ENCODE measurements around the gene PRXL2B. TPM values are rescaled to one million over a fixed set of nuclear protein-coding genes. Genes with fewer than 3 reads are reported as not detected.

The PRXL2B gene
- total RNA-seq, 1 experiment from 2014 or later, result 32.2 TPM

- TF ChIP-seq POLR2A (IDR thresholded peaks at IDR 0.05; ENCODE audit: borderline replicate concordance, extremely low read depth, insufficient read depth, insufficient read length) (no peak), ELF1 (IDR thresholded peaks at IDR 0.05; ENCODE audit: borderline replicate concordance, low read depth) (no peak), CEBPB (IDR thresholded peaks at IDR 0.05; ENCODE audit: low read depth) (no peak), ZFX (IDR thresholded peaks at IDR 0.05) (no peak)
Measured at GRCh38 chr1:2555634-2556276, 30.8 kb upstream of the PRXL2B start (continued).

GRCh38 chr1:2556277-2556677 lies 30.3 kb upstream of the PRXL2B start, which contains the start of gene TNFRSF14:
TNFRSF14 (plus strand) TSS chr1:2556371; CDS start chr1:2556665, 294 bp downstream.
- no peak within 1 kb of the TSS for H3K9ac ChIP-seq (ENCODE audit: low read length)
- H3K79me2 ChIP-seq (ENCODE audit: insufficient read depth, low read length), result no peaks in the 10 kb centered on the region
- ChIA-PET CTCF (no interaction called here), RAD21 (ENCODE audit: low non-redundant PET in 1 of 2, low total read pairs in 2 of 2, uncharacterized antibody in 2 of 2, unreplicated experiment in 2 of 2) (no interaction called here), POLR2A (no interaction called here)
- no peak within 1 kb of the TSS for H3K27ac ChIP-seq (ENCODE audit: low read depth, low read length)
- H3K4me2 ChIP-seq (ENCODE audit: low read length), result no peak within 1 kb of the TSS
- no peaks in the 10 kb centered on the region for H3K9me3 ChIP-seq (ENCODE audit: control insufficient read depth in 1 of 2, insufficient read depth in 1 of 2, low read depth in 1 of 2, low read length in 2 of 2)
- no peak for TF ChIP-seq TCF7L2 (IDR thresholded peaks at IDR 0.05; ENCODE audit: borderline replicate concordance, extremely low read depth, insufficient read depth, insufficient read length)
- TF ChIP-seq EZH2 (IDR thresholded peaks at IDR 0.05), result no peak
- TF ChIP-seq ZBTB33 (IDR thresholded peaks at IDR 0.05; ENCODE audit: extremely low read depth, insufficient replicate concordance, low read length), result no peak
- no peak for TF ChIP-seq ZFX (IDR thresholded peaks at IDR 0.05)
- ATAC-seq, result no peak
- intact Hi-C loops (cut with micrococcal nuclease), result no loop called here
- no peaks in the 10 kb centered on the region for H3K27me3 ChIP-seq (ENCODE audit: insufficient read depth, low read length)
- no peak for DNase-seq (ENCODE audit: low read depth, low spot score)
- no peak within 1 kb of the TSS for H2AFZ ChIP-seq (ENCODE audit: low read depth, low read length, poor library complexity, severe bottlenecking)
- BruUV-seq (replicated peaks), result no TSS peak
- no peaks in the 10 kb centered on the region for H3K36me3 ChIP-seq (ENCODE audit: control insufficient read depth in 1 of 2, insufficient read depth in 2 of 2, low read length in 2 of 2)
- H3K4me1 ChIP-seq (ENCODE audit: control insufficient read depth in 1 of 2, insufficient read depth in 2 of 2, low read length in 2 of 2), result no peaks in the 10 kb centered on the region
- H4K20me1 ChIP-seq (ENCODE audit: insufficient read depth), result no peaks in the 10 kb centered on the region
- no peak within 1 kb of the TSS for H3K4me3 ChIP-seq (replicated peaks in 1 of 2; ENCODE audit: low read depth in 1 of 2, low read length in 2 of 2)
- H3K9me2 ChIP-seq (ENCODE audit: insufficient read depth), result no peaks in the 10 kb centered on the region

Measured in HCT116 (cell line).